GM19238 (cell line): ENCODE measurements around the gene XAF1.
"Not testable (repeated sequence)": the region's sequence is repeated elsewhere in the genome, so short reads cannot be mapped to it uniquely, and the experiment has no call there.

Experiments used
- DNase-seq: peaks from one replicate; pipeline ENCODE4 v3.0.0; 2011; ENCODE audit warnings: low spot score; ENCODE audit not compliant: insufficient read length

Gene XAF1

GRCh38 chr17:6755731-6756184 lies at the start of gene XAF1:
Gene XAF1, plus strand, starts transcription at chr17:6756046. Its CDS starts 33 bp downstream, at chr17:6756079.
- no peak for DNase-seq

GRCh38 chr17:6706499-6706898 lies 49.3 kb upstream of the XAF1 start:
- no peak for DNase-seq

- no peak for DNase-seq
Measured at GRCh38 chr17:6706996-6707395, 48.9 kb upstream of the XAF1 start.

- DNase-seq, result no peak
Measured at GRCh38 chr17:6708357-6708961, 47.4 kb upstream of the XAF1 start.

- no peak for DNase-seq
Measured at GRCh38 chr17:6710317-6710716, 45.5 kb upstream of the XAF1 start.

- DNase-seq, result no peak
Measured at GRCh38 chr17:6711081-6711674, 44.7 kb upstream of the XAF1 start.

GRCh38 chr17:6711681-6712057 lies 44.2 kb upstream of the XAF1 start:
- DNase-seq, result no peak

GRCh38 chr17:6712058-6712853 lies 43.6 kb upstream of the XAF1 start:
- DNase-seq, result no peak

- no peak for DNase-seq
Measured at GRCh38 chr17:6712854-6713129, 43.1 kb upstream of the XAF1 start.

GRCh38 chr17:6713130-6713917 lies 42.5 kb upstream of the XAF1 start, which contains the start of gene SLC13A5:
Gene SLC13A5, minus strand, starts transcription at chr17:6713369. Its CDS starts 36 bp downstream, at chr17:6713333.
- no peak for DNase-seq

GRCh38 chr17:6713918-6714271 lies 42.0 kb upstream of the XAF1 start:
- DNase-seq, result no peak

GRCh38 chr17:6714315-6714874 lies 41.5 kb upstream of the XAF1 start:
- DNase-seq, result no peak

GRCh38 chr17:6716736-6717135 lies 39.1 kb upstream of the XAF1 start:
- no peak for DNase-seq

- no peak for DNase-seq
Measured at GRCh38 chr17:6721744-6722143, 34.1 kb upstream of the XAF1 start.

GRCh38 chr17:6724009-6724408 lies 31.8 kb upstream of the XAF1 start:
- no peak for DNase-seq

- no peak for DNase-seq
Measured at GRCh38 chr17:6729531-6729930, 26.3 kb upstream of the XAF1 start.

- DNase-seq, result not testable (repeated sequence)
Measured at GRCh38 chr17:6746665-6747064, 9.2 kb upstream of the XAF1 start.

GRCh38 chr17:6748617-6749016 lies 7.2 kb upstream of the XAF1 start:
- no peak for DNase-seq

- DNase-seq, result no peak
Measured at GRCh38 chr17:6749519-6749918, 6.3 kb upstream of the XAF1 start.

GRCh38 chr17:6752068-6752909 lies 3.6 kb upstream of the XAF1 start:
- no peak for DNase-seq

GRCh38 chr17:6753006-6753445 lies 2.8 kb upstream of the XAF1 start:
- DNase-seq, result peak; percentile 49
